Calu3 (cell line): ENCODE measurements around the gene PLCG1. TPM values are rescaled to one million over a fixed set of nuclear protein-coding genes. Genes with fewer than 3 reads are reported as not detected.

ENCODE experiments used
- BruUV-seq: library from RNA; stranded (reverse); fragments of 400-500 nt; replicated peaks from 2 replicates; lab custom pipeline; 2021; lab: Mats Ljungman, UMichigan
- CTCF ChIA-PET: fragments of 300-600 bp; sonication (Branson Sonifier 250); formaldehyde crosslinking; loops from one replicate; lab custom pipeline; 2022; ENCODE audit warnings: antibody characterized with exemption; lab: Charles Lee
- DNase-seq: peaks from one replicate; pipeline ENCODE4 v3.0.0; 2022
- H3K27ac Mint-ChIP-seq: one replicate; pipeline ENCODE4 v1.8.0; 2022; ENCODE audit warnings: mixed read lengths; ENCODE audit not compliant: unreplicated experiment
- H3K27me3 Mint-ChIP-seq: one replicate; pipeline ENCODE4 v1.8.0; 2022; ENCODE audit warnings: mixed read lengths; ENCODE audit not compliant: unreplicated experiment
- H3K36me3 Mint-ChIP-seq: one replicate; pipeline ENCODE4 v1.8.0; 2022; ENCODE audit warnings: mild to moderate bottlenecking, moderate library complexity, mixed read lengths; ENCODE audit not compliant: insufficient read depth, unreplicated experiment
- H3K4me1 Mint-ChIP-seq: one replicate; pipeline ENCODE4 v1.8.0; 2022; ENCODE audit warnings: mild to moderate bottlenecking, low read depth, mixed read lengths; ENCODE audit not compliant: unreplicated experiment
- H3K4me3 Mint-ChIP-seq: one replicate; pipeline ENCODE4 v1.8.0; 2022; ENCODE audit warnings: mild to moderate bottlenecking, low read depth, moderate library complexity, mixed read lengths; ENCODE audit not compliant: unreplicated experiment
- H3K9me3 Mint-ChIP-seq: one replicate; pipeline ENCODE4 v1.8.0; 2022; ENCODE audit warnings: low read depth, mixed read lengths; ENCODE audit not compliant: unreplicated experiment
- CTCF ChIP-seq: fragments of 200-600 bp; IDR thresholded peaks from one replicate; pipeline ENCODE4 v1.8.0; 2022; ENCODE audit warnings: antibody characterized with exemption; ENCODE audit not compliant: unreplicated experiment
- intact Hi-C: fragments of 100-400 bp; cut with micrococcal nuclease; formaldehyde crosslinking; loops from one replicate; pipeline ENCODE4 v1.10.0; 2022; ENCODE audit not compliant: unreplicated experiment
- total RNA-seq: library from RNA; stranded (reverse); gene quantifications from 2 replicates; pipeline ENCODE4 v1.2.3, GENCODE V29; 2022

PLCG1 gene
- total RNA-seq, 1 experiment from 2014 or later = 127 TPM

DNA sequence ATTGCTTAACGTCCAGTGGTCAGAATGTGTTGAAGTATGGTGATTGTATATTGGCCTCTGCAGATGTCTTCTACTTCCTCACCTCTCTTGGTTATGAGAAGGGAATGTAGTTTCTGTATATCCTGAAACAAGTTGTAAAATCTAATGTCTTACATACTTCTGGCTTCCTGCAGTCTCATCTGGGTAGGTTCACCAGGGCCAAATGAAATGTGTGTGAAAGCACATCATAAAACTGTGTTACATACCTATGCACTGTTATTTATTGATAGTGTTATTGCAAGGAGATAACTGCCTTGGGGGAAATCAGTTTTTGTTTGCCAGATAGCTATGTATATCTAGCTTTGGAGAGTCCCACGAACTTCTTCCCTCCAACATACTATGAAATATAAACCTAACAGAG, 35.7 kb upstream of the PLCG1 start:
- Mint-ChIP-seq H3K4me3 (no peak overlapping the region), H3K36me3 (peaks cover 66% of the 10 kb centered on the region), H3K27ac (no peak overlapping the region), H3K27me3 (no peaks in the 10 kb centered on the region), H3K9me3 (no peaks in the 10 kb centered on the region), H3K4me1 (no peaks in the 10 kb centered on the region)
- CTCF ChIA-PET = no interaction called here
- no peak for TF ChIP-seq CTCF
- no peak for DNase-seq
- intact Hi-C loops = no loop called here
- no TSS peak for BruUV-seq

DNA sequence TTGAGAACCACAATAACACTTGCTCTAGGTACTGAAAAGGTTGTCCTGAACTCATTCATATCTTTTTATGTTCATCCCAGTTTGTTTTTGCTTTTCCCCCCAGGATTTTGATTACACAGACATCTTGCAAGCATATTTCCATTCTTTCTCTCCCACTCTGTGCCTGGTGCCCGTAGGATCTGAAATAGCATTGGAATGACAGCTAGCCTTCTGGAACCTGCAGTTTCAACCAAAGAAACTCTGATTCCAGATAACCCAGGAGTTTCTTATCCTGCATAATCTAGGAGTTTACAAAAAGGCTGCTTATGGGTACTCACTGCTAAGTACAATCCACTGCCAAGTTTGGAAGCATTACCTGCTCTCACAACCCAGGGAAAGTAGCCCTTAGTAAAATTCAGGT, 28.8 kb upstream of the PLCG1 start:
- no peak for DNase-seq
- no peaks in the 10 kb centered on the region for H3K9me3 Mint-ChIP-seq
- no peak overlapping the region for H3K4me3 Mint-ChIP-seq
- no peak for TF ChIP-seq CTCF
- no peak overlapping the region for H3K27ac Mint-ChIP-seq
- H3K36me3 Mint-ChIP-seq = peaks cover 70% of the 10 kb centered on the region
- intact Hi-C loops = no loop called here
- H3K4me1 Mint-ChIP-seq = peaks cover 25% of the 10 kb centered on the region
- H3K27me3 Mint-ChIP-seq = no peaks in the 10 kb centered on the region
- CTCF ChIA-PET = interaction anchor here (0.6 kb wide), 1 partner anchor 140 kb away, joined by 3 read pairs; no protein-coding TSS in a partner anchor
- no TSS peak for BruUV-seq

- H3K4me1 Mint-ChIP-seq = peaks cover 25% of the 10 kb centered on the region
- peaks cover 70% of the 10 kb centered on the region for H3K36me3 Mint-ChIP-seq
- TF ChIP-seq CTCF = no peak
- H3K4me3 Mint-ChIP-seq = no peak overlapping the region
- peak overlapping the region; percentile 43 for H3K27ac Mint-ChIP-seq
- no TSS peak for BruUV-seq
- H3K9me3 Mint-ChIP-seq = no peaks in the 10 kb centered on the region
- CTCF ChIA-PET = interaction anchor here (2.1 kb wide), 1 partner anchor 32 kb away, joined by 5 read pairs; no protein-coding TSS in a partner anchor
- H3K27me3 Mint-ChIP-seq = no peaks in the 10 kb centered on the region
- DNase-seq = no peak
- intact Hi-C loops = no loop called here
These were observed 27.3 kb upstream of the PLCG1 start for GRCh38 chr20:41110012-41110411.

DNA sequence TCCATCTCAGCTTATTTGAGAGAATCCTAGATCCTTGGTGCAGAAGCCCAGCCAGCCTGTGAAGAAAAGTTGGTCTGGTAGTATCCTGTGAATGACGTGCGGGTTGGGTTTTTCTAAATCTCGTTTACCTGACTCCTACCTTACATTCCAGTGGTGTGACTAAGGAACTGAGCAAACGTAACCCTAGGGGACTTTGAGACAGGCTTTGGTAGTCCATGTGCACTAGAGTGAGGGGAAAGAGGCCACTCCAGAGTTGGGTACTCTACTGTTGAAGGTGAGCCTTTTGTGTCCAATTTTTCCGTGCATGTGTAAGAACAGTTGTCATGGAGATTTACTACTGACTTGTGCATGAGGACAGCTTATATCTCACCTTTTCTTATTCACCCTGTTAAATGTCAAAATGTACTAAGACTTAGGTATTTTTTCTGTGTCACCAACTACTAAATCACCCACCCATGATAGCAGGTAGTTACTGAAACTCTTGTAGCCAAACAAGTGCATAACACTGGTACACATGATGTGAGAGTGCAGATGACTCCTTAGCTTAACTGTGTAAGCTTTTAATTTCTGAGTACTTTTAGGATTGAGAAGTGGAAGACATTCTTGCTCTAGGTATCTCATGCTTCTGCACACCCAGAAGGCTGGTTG, 26.3 kb upstream of the PLCG1 start:
- H3K27ac Mint-ChIP-seq = peak overlapping the region; percentile 43
- no peak for TF ChIP-seq CTCF
- CTCF ChIA-PET = interaction anchor here (0.7 to 2.1 kb wide), 3 partner anchors 16 to 107 kb away, joined by 3 to 5 read pairs (median 3); no protein-coding TSS in a partner anchor
- intact Hi-C loops = no loop called here
- DNase-seq = peak; percentile 63
- H3K4me3 Mint-ChIP-seq = no peak overlapping the region
- BruUV-seq = no TSS peak
- H3K27me3 Mint-ChIP-seq = no peaks in the 10 kb centered on the region
- peaks cover 76% of the 10 kb centered on the region for H3K36me3 Mint-ChIP-seq
- H3K4me1 Mint-ChIP-seq = peaks cover 25% of the 10 kb centered on the region
- no peaks in the 10 kb centered on the region for H3K9me3 Mint-ChIP-seq
